Osteocyte (in vitro differentiated cells): Measurements from ENCODE around the gene NFIB. TPM values are rescaled to one million over a fixed set of nuclear protein-coding genes. Genes with fewer than 3 reads are reported as not detected.

ENCODE experiments used
- DNase-seq: peaks from one replicate; pipeline ENCODE4 v3.0.0; 2021; ENCODE audit warnings: mixed read lengths; ENCODE audit not compliant: unreplicated experiment; ENCODE audit errors: extremely low spot score
- H3K27ac Mint-ChIP-seq: one replicate; pipeline ENCODE4 v1.8.0; 2021; ENCODE audit warnings: mild to moderate bottlenecking, mixed read lengths; ENCODE audit not compliant: unreplicated experiment
- H3K27me3 Mint-ChIP-seq: one replicate; pipeline ENCODE4 v1.8.0; 2021; ENCODE audit warnings: mixed read lengths; ENCODE audit not compliant: unreplicated experiment
- H3K36me3 Mint-ChIP-seq: one replicate; pipeline ENCODE4 v1.8.0; 2021; ENCODE audit warnings: mixed read lengths; ENCODE audit not compliant: unreplicated experiment
- H3K4me1 Mint-ChIP-seq: one replicate; pipeline ENCODE4 v1.8.0; 2021; ENCODE audit warnings: mixed read lengths; ENCODE audit not compliant: unreplicated experiment
- H3K4me3 Mint-ChIP-seq: one replicate; pipeline ENCODE4 v1.8.0; 2021; ENCODE audit warnings: mild to moderate bottlenecking, moderate library complexity, mixed read lengths; ENCODE audit not compliant: unreplicated experiment
- H3K9me3 Mint-ChIP-seq: one replicate; pipeline ENCODE4 v1.8.0; 2021; ENCODE audit warnings: mixed read lengths; ENCODE audit not compliant: unreplicated experiment
- total RNA-seq: library from RNA; stranded (reverse); gene quantifications from 2 replicates; pipeline ENCODE4 v1.2.1, GENCODE V29; 2021
- TF ChIP-seq, protein P1 (sequence below): fragments of 200-600 bp; sonication (generic); IDR thresholded peaks from 2 replicates; pipeline ENCODE4 v1.5.0; 2021; ENCODE audit warnings: antibody characterized with exemption, mild to moderate bottlenecking, moderate library complexity

The NFIB gene
- total RNA-seq, 1 donor from 2014 or later: 36.1 TPM

DNA sequence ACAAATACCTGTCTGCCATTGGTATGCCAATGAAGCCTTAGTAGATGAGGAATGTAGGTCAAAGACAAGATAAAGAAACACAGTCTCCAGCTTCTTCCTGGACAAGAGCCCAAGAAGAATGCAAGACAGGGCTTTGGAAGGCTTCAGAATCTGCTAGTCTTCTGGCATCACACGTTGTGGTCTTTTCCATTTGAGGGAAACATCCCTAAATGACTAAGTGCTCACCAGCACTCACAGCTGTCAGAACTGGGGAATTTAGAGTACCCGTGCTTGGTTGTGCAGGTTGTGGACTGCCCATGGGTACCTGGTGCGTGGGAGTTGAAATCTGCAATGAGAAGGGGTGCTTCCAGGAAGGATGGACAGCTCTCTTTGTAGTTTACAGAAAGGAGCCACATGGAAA is 27.1 kb upstream of the NFIB start:
- no peak for DNase-seq
- Mint-ChIP-seq H3K4me1 (peaks cover 8% of the 10 kb centered on the region), H3K36me3 (no peaks in the 10 kb centered on the region), H3K27ac (no peak overlapping the region), H3K27me3 (peaks cover 33% of the 10 kb centered on the region), H3K4me3 (no peak overlapping the region), H3K9me3 (no peaks in the 10 kb centered on the region)
- TF ChIP-seq, protein P1, sequence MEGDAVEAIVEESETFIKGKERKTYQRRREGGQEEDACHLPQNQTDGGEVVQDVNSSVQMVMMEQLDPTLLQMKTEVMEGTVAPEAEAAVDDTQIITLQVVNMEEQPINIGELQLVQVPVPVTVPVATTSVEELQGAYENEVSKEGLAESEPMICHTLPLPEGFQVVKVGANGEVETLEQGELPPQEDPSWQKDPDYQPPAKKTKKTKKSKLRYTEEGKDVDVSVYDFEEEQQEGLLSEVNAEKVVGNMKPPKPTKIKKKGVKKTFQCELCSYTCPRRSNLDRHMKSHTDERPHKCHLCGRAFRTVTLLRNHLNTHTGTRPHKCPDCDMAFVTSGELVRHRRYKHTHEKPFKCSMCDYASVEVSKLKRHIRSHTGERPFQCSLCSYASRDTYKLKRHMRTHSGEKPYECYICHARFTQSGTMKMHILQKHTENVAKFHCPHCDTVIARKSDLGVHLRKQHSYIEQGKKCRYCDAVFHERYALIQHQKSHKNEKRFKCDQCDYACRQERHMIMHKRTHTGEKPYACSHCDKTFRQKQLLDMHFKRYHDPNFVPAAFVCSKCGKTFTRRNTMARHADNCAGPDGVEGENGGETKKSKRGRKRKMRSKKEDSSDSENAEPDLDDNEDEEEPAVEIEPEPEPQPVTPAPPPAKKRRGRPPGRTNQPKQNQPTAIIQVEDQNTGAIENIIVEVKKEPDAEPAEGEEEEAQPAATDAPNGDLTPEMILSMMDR: no peak

DNA sequence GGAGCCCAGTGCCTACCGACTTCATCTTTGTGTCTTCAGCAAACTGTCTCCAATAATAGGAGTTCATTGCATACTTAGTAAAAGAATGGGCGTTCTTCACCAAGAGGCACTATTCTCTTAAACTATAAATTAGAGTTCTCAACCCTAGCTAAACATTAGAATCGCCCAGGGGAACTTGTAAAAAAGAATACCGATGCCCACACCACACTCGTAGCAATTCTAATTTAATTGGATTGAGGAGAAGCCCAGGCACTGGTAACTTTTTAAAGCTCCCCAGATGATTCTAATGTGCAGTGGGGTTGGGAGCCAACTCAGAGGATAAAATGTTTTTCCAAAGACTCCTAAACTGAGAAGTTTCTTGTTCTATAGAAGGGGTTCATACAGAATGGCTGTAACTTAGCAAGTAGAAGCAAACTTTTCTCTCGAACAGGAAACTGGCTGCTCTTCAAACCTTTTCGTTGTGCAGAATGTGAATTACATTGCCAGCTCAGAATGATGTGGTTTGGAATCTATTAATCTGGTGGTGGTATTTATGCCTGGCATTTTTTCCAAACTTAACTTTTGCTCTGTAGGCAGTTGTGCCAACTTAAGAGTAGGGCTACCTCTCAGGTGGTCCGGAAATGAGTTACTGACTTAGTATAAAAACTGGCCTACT is 26.4 kb upstream of the NFIB start:
- no peak for DNase-seq
- Mint-ChIP-seq H3K4me3 (no peak overlapping the region), H3K9me3 (no peaks in the 10 kb centered on the region), H3K27ac (no peak overlapping the region), H3K27me3 (peaks cover 37% of the 10 kb centered on the region), H3K36me3 (no peaks in the 10 kb centered on the region), H3K4me1 (peaks cover 2% of the 10 kb centered on the region)
- TF ChIP-seq, protein P1: no peak

DNA sequence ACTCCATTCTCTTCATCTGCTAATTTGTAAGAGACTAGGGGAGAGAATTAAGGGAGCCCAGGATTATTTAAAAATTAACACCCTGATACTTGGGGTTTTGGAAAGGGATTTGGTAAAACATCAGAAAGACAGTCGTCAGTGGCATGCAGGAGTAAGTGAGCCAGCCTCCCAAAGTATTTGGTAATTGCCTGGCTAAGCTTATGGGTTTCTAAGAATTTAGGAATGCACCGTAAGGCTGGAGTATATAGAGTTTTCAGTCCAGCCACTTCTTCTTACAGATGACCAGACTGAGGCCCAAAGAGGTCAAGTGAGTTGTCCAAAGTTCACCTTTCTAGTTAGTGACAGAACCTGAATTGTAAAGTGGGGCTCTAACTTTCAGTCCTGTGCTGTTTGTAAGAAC is 25.8 kb upstream of the NFIB start:
- H3K27me3 Mint-ChIP-seq: peaks cover 43% of the 10 kb centered on the region
- peaks cover 4% of the 10 kb centered on the region for H3K9me3 Mint-ChIP-seq
- no peak overlapping the region for H3K4me3 Mint-ChIP-seq
- no peak overlapping the region for H3K27ac Mint-ChIP-seq
- no peaks in the 10 kb centered on the region for H3K4me1 Mint-ChIP-seq
- TF ChIP-seq, protein P1: no peak
- H3K36me3 Mint-ChIP-seq: no peaks in the 10 kb centered on the region
- DNase-seq: no peak

DNA sequence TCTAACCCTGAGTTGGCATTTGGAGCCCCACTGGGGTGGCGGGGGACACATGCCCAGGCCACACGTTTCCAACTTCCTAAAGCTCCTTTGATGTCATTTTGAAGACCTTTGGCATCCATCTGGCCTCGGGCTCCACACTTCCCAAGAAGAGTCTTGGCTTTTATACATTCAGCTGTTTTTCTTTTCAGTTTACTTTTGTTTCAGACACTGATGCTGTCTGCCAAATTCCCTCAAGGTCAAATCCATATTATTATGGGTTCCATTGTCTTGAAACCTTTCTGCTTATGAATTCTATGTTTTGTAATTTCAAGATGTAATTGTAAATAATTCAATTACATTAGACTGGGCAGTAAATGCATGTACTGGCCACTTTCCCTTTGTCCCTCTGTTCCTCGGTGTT is 23.7 kb upstream of the NFIB start:
- H3K4me3 Mint-ChIP-seq: no peak overlapping the region
- DNase-seq: no peak
- TF ChIP-seq, protein P1: no peak
- H3K4me1 Mint-ChIP-seq: no peaks in the 10 kb centered on the region
- no peak overlapping the region for H3K27ac Mint-ChIP-seq
- H3K27me3 Mint-ChIP-seq: peaks cover 46% of the 10 kb centered on the region
- H3K36me3 Mint-ChIP-seq: no peaks in the 10 kb centered on the region
- H3K9me3 Mint-ChIP-seq: peaks cover 5% of the 10 kb centered on the region

DNA sequence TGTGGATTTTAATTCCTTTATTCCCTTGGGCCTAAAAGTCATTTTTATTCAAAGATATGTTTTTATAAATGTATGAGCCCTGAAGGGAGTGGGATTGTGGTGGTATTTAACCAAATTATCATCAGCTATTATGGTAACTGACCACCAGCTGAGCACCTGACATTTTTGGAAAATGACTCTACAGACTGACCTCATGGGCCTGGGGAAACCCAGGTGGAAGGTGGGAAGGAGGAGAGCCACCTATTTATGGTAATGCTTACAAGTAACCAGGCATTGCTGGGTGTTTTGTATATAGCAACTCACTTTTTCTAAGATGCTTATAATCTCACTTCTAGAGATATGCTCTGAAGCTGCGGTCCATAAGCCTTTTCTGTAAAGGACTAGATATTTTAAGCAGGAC is 22.3 kb upstream of the NFIB start:
- Mint-ChIP-seq H3K4me3 (no peak overlapping the region), H3K27me3 (peaks cover 48% of the 10 kb centered on the region), H3K4me1 (no peaks in the 10 kb centered on the region)

More for the DNA sequence above, 22.3 kb upstream of the NFIB start:
- no peaks in the 10 kb centered on the region for H3K36me3 Mint-ChIP-seq
- no peak for DNase-seq
- TF ChIP-seq, protein P1: no peak
- no peak overlapping the region for H3K27ac Mint-ChIP-seq
- peaks cover 5% of the 10 kb centered on the region for H3K9me3 Mint-ChIP-seq
